Breast epithelium (tissue), 3 donors: ENCODE measurements around the gene MTMR8.

Source experiments
- POLR2A ChIP-seq: fragments of 450-650 bp; IDR thresholded peaks from one replicate; pipeline ENCODE4 v1.6.1; 2016; ENCODE audit warnings: antibody characterized with exemption, mild to moderate bottlenecking, moderate library complexity
- POLR2AphosphoS5 ChIP-seq, 3 donors: sonication (generic); formaldehyde crosslinking; IDR thresholded peaks; one replicate each; pipeline ENCODE4 v1.6.1; 2017; ENCODE audit warnings: antibody characterized with exemption in 3 of 3
- TF ChIP-seq, protein P1 (sequence below), 3 donors: fragments of 450-650 bp; IDR thresholded peaks; one replicate each; pipeline ENCODE4 v1.5.1; 2016 to 2017; ENCODE audit warnings: antibody characterized with exemption in 3 of 3, mild to moderate bottlenecking in 3 of 3, moderate library complexity in 3 of 3

DNA sequence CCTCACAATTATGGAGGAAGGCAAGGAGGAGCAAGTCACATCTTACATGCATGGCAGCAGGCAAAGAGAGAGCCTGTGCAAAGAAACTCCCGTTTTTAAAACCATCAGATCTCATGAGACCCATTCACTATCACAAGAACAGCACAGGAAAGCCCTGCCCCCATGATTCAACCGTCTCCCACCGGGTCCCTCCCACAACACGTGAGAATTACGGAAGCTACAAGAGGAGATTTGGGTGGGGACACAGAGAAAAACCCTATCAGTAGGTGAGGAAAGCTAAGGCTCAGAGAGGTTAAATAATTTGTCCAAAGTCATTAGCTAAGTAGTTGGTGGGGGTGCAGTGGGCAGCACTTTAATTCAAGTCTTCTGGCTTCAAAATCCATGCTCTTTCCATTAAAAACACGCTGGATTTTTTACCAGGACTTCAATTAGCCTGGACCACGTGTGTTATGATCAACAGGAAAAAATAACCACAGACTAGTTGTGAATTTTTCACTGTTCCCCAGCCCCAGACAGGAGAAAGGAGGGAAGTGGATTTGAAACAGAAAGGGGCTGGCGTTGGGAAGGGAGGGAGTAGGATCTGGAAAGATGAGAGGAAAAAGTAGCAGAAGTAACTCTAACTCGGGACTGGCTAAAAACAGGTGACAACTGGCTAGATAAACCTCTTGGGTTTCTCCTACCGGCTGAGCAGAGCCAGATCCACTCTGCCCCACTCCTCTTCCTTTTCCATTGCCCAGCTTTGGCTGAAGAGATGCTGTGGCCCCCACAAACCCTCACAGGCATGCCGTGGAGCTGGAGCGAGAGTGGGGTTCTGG is 986 bp downstream of the MTMR8 start:
- no peak for TF ChIP-seq POLR2A
- TF ChIP-seq, protein P1, sequence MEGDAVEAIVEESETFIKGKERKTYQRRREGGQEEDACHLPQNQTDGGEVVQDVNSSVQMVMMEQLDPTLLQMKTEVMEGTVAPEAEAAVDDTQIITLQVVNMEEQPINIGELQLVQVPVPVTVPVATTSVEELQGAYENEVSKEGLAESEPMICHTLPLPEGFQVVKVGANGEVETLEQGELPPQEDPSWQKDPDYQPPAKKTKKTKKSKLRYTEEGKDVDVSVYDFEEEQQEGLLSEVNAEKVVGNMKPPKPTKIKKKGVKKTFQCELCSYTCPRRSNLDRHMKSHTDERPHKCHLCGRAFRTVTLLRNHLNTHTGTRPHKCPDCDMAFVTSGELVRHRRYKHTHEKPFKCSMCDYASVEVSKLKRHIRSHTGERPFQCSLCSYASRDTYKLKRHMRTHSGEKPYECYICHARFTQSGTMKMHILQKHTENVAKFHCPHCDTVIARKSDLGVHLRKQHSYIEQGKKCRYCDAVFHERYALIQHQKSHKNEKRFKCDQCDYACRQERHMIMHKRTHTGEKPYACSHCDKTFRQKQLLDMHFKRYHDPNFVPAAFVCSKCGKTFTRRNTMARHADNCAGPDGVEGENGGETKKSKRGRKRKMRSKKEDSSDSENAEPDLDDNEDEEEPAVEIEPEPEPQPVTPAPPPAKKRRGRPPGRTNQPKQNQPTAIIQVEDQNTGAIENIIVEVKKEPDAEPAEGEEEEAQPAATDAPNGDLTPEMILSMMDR (IDR thresholded peaks at IDR 0.05): no peak
- no peak for TF ChIP-seq POLR2AphosphoS5 (IDR thresholded peaks at IDR 0.05)
